GM12878 (cell line): ENCODE data around the gene IFITM2. TPM values are rescaled to one million over a fixed set of nuclear protein-coding genes. Genes with fewer than 3 reads are reported as not detected.

Source experiments
- HSF1 ChIP-seq: fragments of 150-350 bp; IDR thresholded peaks from 2 replicates; pipeline ENCODE4 v1.6.1; 2014; ENCODE audit warnings: mild to moderate bottlenecking, low read depth, low read length
- RELB ChIP-seq: fragments of 450-650 bp; IDR thresholded peaks from 2 replicates; pipeline ENCODE4 v1.6.1; 2017; ENCODE audit warnings: low read depth, mild to moderate bottlenecking, moderate library complexity
- ZNF687 ChIP-seq: fragments of 450-650 bp; IDR thresholded peaks from 2 replicates; pipeline ENCODE4 v1.6.1; 2017; ENCODE audit warnings: mild to moderate bottlenecking, moderate library complexity
- polyA plus RNA-seq, 11 experiments: library from polyadenylated mRNA; depleted of rRNA in 4 of 11; unstranded in 6 of 11; stranded (reverse) in 5 of 11; fragments of >200 nt; fragmentation: Nextera tagmentation in 4 of 11; fragmentation: Illumina TruSeq in 1 of 11; extraction: Ambion mirVana in 4 of 11; extraction: Trizol in 1 of 11; gene quantifications; 1 replicate in 1 of 11; 2 replicates in 10 of 11; pipeline versions ENCODE4 v1.2.1 to v1.2.3, GENCODE V29; 2011 to 2016; ENCODE audit warnings: inconsistent platforms in 2 of 11, missing spikeins in 2 of 11, low read depth in 1 of 11
- total RNA-seq, 4 experiments: library from RNA; depleted of rRNA in 3 of 4; stranded (reverse); fragments of >200 nt in 3 of 4; fragmentation: Illumina TruSeq in 1 of 4; extraction: Trizol in 1 of 4; gene quantifications; 2 replicates each; pipeline versions ENCODE4 v1.2.1 to v1.2.3, GENCODE V29; 2013 to 2021

The IFITM2 gene
- total and polyA plus RNA-seq, 10 of the 15 experiments (the other 5 are each of a cell fraction or from before 2014, with no cell fraction given), result 116 to 3,672 (median 724) TPM

GRCh38 chr11:330307-330693 is 22.7 kb downstream of the IFITM2 start (continued):
- no peak for TF ChIP-seq RELB
- TF ChIP-seq ZNF687, result peak; percentile 97
- no peak for TF ChIP-seq HSF1
- TF ChIP-seq, all 136 proteins: peak for 7
